Stimulated activated CD8-positive, alpha-beta memory T cell treated with anti-CD3 and anti-CD28 coated beads, Interleukin-4, amount 100 ng/mL, for 48 hours (primary cell): ENCODE results near the gene ADAM15.

ENCODE experiments used
- DNase-seq: peaks from one replicate; pipeline ENCODE4 v3.0.0-alpha.2; 2020

ADAM15 gene

GRCh38 chr1:155012776-155013602, 38.1 kb upstream of the ADAM15 start:
- DNase-seq = no peak

GRCh38 chr1:155013632-155014031, 37.5 kb upstream of the ADAM15 start:
- DNase-seq = no peak

GRCh38 chr1:155014709-155015508, 36.2 kb upstream of the ADAM15 start:
- DNase-seq = no peak

DNA sequence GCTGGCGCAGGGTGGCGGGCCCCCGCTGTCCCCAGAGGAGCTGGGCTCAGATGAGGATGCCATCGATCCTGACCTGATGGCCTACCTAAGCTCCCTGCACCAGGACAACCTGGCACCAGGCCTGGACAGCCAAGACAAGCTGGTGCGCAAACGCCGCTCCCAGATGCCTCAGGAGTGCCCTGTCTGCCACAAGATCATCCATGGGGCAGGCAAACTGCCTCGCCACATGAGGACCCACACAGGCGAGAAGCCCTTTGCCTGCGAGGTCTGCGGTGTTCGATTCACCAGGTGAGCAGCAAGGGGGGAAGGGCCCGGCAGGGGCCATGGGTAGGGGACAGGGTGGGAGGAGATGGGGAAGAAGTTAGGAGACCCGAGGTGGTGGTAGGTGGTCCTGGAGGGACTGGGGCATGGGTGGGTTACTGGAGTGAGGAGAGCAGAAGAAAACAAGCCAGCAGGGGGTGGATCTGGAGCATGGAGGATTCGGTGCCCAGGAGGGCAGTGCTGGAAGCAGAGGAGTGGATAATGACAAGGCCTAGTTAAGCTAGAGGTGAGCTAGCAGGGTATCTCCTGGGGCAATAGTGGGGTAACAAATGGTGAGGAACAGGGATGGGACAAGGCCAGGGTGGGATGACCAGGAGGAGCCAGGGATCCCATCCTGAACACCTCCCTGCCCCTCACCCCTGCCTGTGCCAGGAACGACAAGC, 35.4 kb upstream of the ADAM15 start:
- no peak for DNase-seq

DNA sequence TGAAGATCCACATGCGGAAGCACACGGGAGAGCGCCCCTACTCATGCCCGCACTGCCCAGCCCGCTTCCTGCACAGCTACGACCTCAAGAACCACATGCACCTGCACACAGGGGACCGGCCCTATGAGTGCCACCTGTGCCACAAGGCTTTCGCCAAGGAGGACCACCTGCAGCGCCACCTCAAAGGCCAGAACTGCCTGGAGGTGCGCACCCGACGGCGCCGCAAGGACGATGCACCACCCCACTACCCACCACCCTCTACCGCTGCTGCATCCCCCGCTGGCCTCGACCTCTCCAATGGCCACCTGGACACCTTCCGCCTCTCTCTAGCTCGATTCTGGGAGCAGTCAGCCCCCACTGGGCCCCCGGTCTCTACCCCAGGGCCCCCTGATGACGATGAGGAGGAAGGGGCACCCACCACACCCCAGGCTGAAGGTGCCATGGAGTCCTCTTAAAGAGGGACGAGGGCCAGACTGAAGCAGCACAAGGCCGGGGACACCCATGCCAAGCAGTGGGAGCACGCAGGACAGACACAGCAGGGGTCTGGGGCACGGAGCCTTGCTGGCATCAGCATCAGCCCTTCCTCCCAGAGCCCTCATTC, 34.8 kb upstream of the ADAM15 start:
- DNase-seq = no peak

DNA sequence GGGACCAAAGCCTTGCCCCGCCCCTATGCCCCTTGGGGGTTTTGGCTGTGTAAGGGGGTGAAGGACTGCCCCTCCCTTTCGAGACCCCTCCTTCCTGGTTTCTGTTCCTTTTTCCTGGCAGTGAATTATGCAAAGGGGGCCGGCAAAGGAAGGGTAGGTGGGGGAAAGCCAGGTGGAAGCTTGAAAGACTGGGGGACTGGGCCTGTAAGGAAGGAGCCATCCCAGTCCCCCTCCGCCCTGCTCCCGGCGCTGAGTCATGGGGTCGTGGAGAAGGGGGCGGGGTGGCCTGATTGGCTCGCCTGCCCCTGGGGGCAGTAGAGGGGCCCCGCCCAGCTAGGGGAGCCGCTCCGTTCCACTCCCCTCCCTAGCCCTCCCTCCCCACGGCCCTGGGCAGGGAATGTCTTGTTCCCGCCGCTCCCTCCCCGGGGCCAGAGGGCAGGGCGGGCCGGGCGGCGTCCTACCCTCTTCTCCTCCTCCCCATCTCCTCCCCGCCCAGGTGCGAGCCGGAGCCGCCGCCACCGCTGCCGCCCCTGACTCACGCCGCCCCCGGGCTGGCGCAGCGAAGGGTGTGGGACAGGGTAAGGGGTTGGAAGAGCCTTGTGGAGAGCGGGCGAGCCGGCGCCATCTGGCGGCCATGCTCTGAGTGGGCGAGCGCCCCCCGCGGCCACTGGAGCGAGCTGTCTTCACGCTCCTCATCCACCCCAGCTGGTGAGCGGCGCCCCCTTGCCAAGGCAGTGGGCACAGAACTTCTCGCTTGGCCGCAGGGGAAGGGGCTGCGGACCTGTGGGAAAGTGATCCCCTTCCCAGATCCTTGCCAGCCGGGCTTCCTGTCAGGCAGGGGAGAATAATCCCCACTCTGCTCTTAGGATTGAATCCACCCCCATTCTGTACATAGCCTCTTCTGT, 33.8 kb upstream of the ADAM15 start:
- peak; percentile 93 for DNase-seq

GRCh38 chr1:155017946-155018316, 33.2 kb upstream of the ADAM15 start:
- DNase-seq = no peak

DNA sequence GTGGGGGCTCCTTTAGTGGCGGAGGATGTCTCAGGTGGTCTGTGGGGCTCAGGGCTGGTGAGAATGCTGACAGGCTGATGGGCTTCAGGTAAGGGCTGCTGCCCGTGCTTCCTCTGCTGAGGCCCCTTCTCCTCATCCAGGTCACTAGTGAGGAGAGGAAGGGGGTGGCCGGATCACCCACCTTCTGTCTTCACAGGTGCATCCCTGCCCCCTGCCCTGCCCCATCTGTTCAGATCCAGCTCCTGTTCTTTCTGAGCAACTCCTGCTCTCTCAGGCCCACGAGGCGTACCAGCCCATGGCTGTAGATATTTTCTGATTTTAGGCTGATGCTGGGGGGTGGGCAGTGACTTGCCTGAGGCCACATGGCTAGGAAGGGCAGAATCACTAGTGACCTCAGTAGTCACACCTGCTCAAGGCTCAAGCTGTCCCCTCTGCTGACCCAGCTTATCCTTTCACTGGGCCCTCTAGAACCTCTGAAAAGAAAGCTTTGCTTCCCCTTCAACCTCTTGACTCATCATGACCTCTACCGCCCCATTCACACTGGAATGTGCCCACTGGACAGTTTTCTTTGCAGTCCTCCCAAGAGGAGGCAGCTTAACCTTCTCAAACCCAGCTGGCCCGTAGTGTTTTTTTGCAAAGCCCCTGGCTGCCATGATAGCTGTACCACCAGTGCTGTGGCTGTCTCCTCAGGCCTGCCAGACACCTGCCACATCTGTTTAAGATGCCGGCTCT, 32.3 kb upstream of the ADAM15 start:
- DNase-seq = no peak

- DNase-seq = no peak
Measured at GRCh38 chr1:155019377-155020245, 31.5 kb upstream of the ADAM15 start.

GRCh38 chr1:155022136-155022926, 28.8 kb upstream of the ADAM15 start:
- DNase-seq = no peak

DNA sequence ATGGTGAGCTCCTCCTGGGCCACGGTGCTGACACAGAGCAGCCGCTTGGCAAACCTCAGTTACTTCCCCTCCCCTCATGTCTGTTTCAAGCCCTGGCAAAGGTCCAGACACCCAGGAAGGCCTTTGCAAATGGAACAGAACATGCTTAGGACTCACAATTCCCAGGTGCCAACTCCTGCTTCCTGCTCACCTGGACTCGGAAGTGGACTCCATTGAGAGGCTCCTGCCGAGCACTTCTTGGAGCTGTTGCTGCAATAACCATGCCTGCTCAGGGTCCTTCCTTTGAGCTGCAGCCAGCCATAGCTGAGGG, 28.2 kb upstream of the ADAM15 start:
- no peak for DNase-seq

DNA sequence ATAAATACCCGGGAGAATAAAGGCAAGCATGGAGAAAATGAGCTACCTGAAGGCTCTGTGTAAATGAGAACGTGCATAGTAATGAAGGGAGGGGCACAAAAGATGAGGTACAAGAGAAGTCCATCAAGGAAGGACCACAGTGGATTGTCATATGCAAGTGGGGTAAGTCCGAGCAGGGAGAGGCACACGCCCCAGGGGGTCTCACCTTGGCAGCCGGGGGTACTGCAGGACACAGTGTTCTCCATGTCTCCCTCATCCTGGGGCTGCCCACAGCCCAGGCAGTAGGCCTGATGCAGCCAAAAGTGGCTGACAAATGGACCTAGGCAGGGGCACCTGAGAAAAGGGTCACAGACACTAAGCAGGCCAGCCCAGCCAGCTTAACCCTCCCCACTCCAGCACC, 27.5 kb upstream of the ADAM15 start:
- DNase-seq = no peak

GRCh38 chr1:155024315-155024714, 26.8 kb upstream of the ADAM15 start:
- DNase-seq = no peak

DNA sequence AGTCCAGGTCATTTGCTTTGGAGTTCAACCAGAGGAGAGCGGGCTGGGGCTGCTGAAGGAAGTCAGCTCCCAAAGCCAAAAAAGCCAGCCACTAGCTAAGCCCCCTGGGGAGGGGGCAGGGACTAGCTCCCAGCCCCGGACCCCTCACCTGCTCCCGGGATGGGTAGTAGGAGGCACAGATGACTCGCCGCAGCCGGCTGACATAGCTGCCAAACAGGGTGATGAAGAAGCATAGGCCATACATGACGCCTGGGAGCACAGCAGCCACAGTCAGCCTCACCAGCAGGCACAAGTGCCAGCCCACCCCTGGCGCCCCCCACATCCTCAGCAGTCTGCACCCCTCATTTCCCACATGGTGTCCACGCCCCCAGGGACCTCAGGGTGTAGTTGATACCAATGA, 25.0 kb upstream of the ADAM15 start:
- no peak for DNase-seq

DNA sequence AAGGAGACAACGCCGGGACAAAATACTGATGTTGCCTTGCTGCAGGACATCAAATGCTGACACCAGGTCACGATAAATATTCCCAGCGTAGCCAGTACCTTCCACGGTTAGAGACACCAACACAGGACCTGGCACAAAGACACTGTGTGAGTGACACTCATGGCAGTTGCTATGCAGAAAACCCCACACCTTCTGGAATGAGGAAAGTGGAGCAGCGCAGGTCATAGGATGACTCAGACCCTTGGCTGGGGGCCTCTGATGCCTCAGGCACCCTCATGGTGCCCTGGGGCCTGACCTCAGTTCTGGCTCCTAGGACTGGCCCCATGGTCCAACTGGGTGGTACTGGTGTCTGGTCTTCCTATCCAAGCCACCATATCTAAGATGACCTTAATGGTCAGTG, 24.5 kb upstream of the ADAM15 start:
- no peak for DNase-seq

DNA sequence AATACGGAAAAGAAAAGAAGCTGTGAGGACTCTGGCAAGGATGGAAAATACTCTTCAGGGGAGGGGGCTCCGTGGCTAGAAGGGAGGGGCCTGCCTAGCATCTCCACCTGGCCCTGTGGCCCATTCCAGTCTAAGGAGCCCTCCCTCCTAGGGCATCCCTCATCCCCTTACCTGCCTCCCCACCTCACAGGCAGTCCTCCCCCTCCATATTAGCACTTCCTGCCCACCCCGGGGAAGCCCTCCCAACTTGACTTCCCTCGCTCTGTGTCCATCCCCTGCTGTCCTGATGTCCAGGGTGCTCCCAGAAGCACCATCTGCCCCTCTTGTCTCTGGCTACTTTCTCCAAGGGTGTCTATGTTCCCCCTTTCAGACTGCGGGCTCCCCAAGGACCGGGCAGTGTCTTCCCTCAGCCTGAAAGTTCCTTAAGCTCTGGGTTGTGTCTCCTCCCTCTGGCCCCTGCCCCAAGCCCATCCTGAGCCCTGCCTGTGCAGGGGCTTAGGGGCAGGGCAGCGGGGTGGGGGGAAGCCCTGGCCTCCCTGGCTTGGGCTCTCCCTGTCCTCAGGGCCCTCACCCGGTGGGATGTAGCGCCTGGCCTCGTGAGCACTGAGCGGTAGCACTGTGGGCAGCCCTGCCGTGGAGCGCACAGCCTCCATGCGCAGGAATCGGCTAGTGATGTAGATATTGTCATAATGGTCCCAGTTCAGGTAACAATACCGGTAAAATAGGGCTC, 21.4 kb upstream of the ADAM15 start:
- DNase-seq = no peak

DNA sequence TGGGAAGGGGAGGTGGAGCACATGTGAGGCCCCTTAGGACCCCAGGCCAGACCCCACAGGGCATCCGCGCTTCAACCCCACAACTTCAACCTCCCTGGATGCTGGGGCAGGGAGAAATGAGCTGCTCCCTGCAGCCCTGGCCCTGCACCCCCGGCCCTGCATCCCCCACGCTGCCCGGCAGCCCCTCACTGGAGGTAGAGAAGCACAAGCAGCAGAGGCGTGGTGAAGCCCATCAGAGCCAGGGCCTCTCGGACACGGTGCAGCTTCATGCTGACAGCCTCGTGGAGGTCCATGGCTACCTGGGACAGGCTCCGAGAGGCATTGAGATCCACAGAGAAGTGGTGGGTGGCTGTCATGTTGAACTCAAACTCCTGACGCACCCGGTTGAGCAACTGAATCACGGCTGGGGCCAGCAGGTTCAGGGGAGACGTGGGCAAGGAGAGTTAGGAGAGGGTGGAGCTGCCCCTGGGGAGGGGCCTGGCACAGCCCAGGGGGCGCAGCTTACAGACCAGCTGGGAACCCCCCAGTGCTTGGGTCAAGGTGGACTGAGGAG, 20.8 kb upstream of the ADAM15 start:
- no peak for DNase-seq

GRCh38 chr1:155030899-155031298, 20.2 kb upstream of the ADAM15 start:
- DNase-seq = no peak

DNA sequence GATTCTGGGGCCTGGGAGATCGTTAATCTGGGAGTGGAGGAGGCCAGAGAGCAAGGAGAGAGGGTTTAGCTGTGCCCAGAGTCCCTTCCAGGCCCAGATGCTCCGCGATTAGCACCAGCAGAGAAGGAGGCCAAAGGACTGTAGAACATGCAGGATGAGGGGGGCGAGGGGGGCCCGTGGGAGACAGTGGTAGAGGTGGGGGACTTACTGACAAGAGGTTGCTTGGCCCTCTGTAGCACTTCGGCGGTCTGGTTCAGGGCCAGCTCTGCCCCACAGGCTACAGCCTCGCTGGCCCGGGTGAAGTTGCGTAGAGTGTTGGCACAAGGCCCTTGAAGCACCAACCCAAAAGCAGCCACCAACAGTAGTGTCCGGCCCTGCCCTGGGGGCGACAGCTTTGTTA, 18.2 kb upstream of the ADAM15 start:
- no peak for DNase-seq
